Panc1 (cell line): Measurements from ENCODE around the gene SLC18B1. TPM values are rescaled to one million over a fixed set of nuclear protein-coding genes. Genes with fewer than 3 reads are reported as not detected.

Experiments
- ATAC-seq: fragments of 200-7000 bp; cut with Tn5 transposase; 2 replicates; pipeline ENCODE4 v1.9.1; 2020; ENCODE audit warnings: mild to moderate bottlenecking, moderate library complexity
- BruUV-seq: library from RNA; stranded (reverse); fragments of 400-500 nt; replicated peaks from 2 replicates; lab custom pipeline; 2021; lab: Mats Ljungman, UMichigan
- CTCF ChIA-PET: fragments of 300-600 bp; sonication (Branson Sonifier 250); formaldehyde crosslinking; loops from one replicate; lab custom pipeline; 2022; ENCODE audit warnings: antibody characterized with exemption; lab: Charles Lee
- POLR2A ChIA-PET: fragments of 300-600 bp; sonication (Branson Sonifier 250); formaldehyde crosslinking; loops from one replicate; lab custom pipeline; 2022; ENCODE audit warnings: antibody characterized with exemption; lab: Charles Lee
- DNase-seq: peaks from one replicate; pipeline ENCODE4 v3.0.0-alpha.2; 2010; ENCODE audit warnings: low read depth, low spot score
- H3K27ac ChIP-seq: 2 replicates; pipeline ENCODE4 v1.5.1; 2011; ENCODE audit warnings: mild to moderate bottlenecking, low read length, inconsistent platforms
- H3K27me3 ChIP-seq: fragments of 200-500 bp; sonication (Bioruptor generic); 2 replicates; pipeline ENCODE4 v1.6.0; 2014; ENCODE audit warnings: low read length, inconsistent platforms; ENCODE audit not compliant: control insufficient read depth, insufficient read depth
- H3K36me3 ChIP-seq: fragments of 200-500 bp; sonication (Bioruptor generic); 2 replicates; pipeline ENCODE4 v1.5.1; 2014; ENCODE audit warnings: inconsistent platforms, mild to moderate bottlenecking, low read length, moderate library complexity; ENCODE audit not compliant: control insufficient read depth, insufficient read depth
- H3K4me1 ChIP-seq: 2 replicates; pipeline ENCODE4 v1.5.1; 2011; ENCODE audit warnings: inconsistent platforms, mild to moderate bottlenecking, low read length, moderate library complexity; ENCODE audit not compliant: control insufficient read depth, insufficient read depth
- H3K4me3 ChIP-seq, 2 experiments: 2 replicates each; pipeline ENCODE4 v1.5.1; 2011 to 2012; ENCODE audit warnings: low read depth in 2 of 2, low read length in 2 of 2, mild to moderate bottlenecking in 2 of 2, inconsistent platforms in 1 of 2, moderate library complexity in 1 of 2
- H3K9me3 ChIP-seq: fragments of 200-500 bp; sonication (Bioruptor generic); 2 replicates; pipeline ENCODE4 v1.5.1; 2014; ENCODE audit warnings: low read depth, mild to moderate bottlenecking, inconsistent platforms, low read length, moderate library complexity; ENCODE audit not compliant: control insufficient read depth, insufficient read depth
- CTCF ChIP-seq: fragments of 450-650 bp; IDR thresholded peaks from 2 replicates; pipeline ENCODE4 v1.5.1; 2017; ENCODE audit warnings: mild to moderate bottlenecking
- POLR2AphosphoS5 ChIP-seq: IDR thresholded peaks from 2 replicates; pipeline ENCODE4 v1.6.1; 2012; ENCODE audit warnings: mild to moderate bottlenecking, low read depth, low read length, moderate library complexity
- REST ChIP-seq, 2 experiments: IDR thresholded peaks; 2 replicates each; pipeline ENCODE4 v1.6.1; 2011 to 2012; ENCODE audit warnings: low read depth in 2 of 2, control low read depth in 1 of 2, low read length in 1 of 2, mild to moderate bottlenecking in 1 of 2, moderate library complexity in 1 of 2; ENCODE audit not compliant: insufficient read depth in 1 of 2
- SIN3A ChIP-seq: IDR thresholded peaks from 2 replicates; pipeline ENCODE4 v1.6.1; 2012; ENCODE audit warnings: low read depth, mild to moderate bottlenecking, low read length, moderate library complexity, borderline replicate concordance; ENCODE audit not compliant: insufficient read depth
- TCF7L2 ChIP-seq: IDR thresholded peaks from 2 replicates; pipeline ENCODE4 v1.6.1; 2011; ENCODE audit warnings: mild to moderate bottlenecking, low read depth, low read length, inconsistent platforms
- in situ Hi-C: cut with HindIII; loops from 2 replicates; pipeline ENCODE4 v1.10.0; 2016; ENCODE audit warnings: low sequenced_read_pairs, low pct_unique_long_range_greater_than_20kb
- intact Hi-C: fragments of 100-400 bp; cut with micrococcal nuclease; formaldehyde crosslinking; loops from one replicate; pipeline ENCODE4 v1.10.0; 2022; ENCODE audit not compliant: unreplicated experiment
- total RNA-seq: library from RNA; stranded (reverse); gene quantifications from one replicate; pipeline ENCODE4 v1.2.1, GENCODE V29; 2021; ENCODE audit not compliant: unreplicated experiment

Gene SLC18B1
- total RNA-seq, 1 experiment from 2014 or later: 0.67 TPM

- no peaks in the 10 kb centered on the region for H3K27me3 ChIP-seq
- H3K9me3 ChIP-seq: no peaks in the 10 kb centered on the region
- intact Hi-C loops (no loop called here), in situ Hi-C loops (no loop called here)
- ATAC-seq (no peak), DNase-seq (no peak)
- no peak overlapping the region for H3K27ac ChIP-seq
- ChIA-PET POLR2A (no interaction called here), CTCF (no interaction called here)
- H3K4me1 ChIP-seq: no peaks in the 10 kb centered on the region
- TF ChIP-seq SIN3A: no peak
- TF ChIP-seq POLR2AphosphoS5: no peak
- no peak for TF ChIP-seq TCF7L2
- no peak for TF ChIP-seq CTCF
- TF ChIP-seq REST (IDR thresholded peaks at IDR 0.05; ENCODE audit: insufficient read depth in 1 of 2, low read depth in 2 of 2, low read length in 1 of 2): no peak
- no peaks in the 10 kb centered on the region for H3K36me3 ChIP-seq
- BruUV-seq: no TSS peak
- H3K4me3 ChIP-seq: no peak overlapping the region
These were observed 50.0 kb downstream of the SLC18B1 start for GRCh38 chr6:132748446-132748845.

GRCh38 chr6:132746048-132746447 lies 52.4 kb downstream of the SLC18B1 start:
- no TSS peak for BruUV-seq
- intact Hi-C loops: no loop called here

More at GRCh38 chr6:132746048-132746447, 52.4 kb downstream of the SLC18B1 start:
- Histone ChIP-seq H3K9me3 (no peaks in the 10 kb centered on the region), H3K4me3 (no peak overlapping the region), H3K27me3 (no peaks in the 10 kb centered on the region), H3K36me3 (no peaks in the 10 kb centered on the region), H3K4me1 (no peaks in the 10 kb centered on the region), H3K27ac (no peak overlapping the region)
- POLR2A ChIA-PET: no interaction called here
- in situ Hi-C loops: no loop called here
- DNase-seq (no peak), ATAC-seq (no peak)
- TF ChIP-seq REST (IDR thresholded peaks at IDR 0.05; ENCODE audit: insufficient read depth in 1 of 2, low read depth in 2 of 2, low read length in 1 of 2) (no peak), TCF7L2 (no peak), POLR2AphosphoS5 (no peak), CTCF (no peak), SIN3A (no peak)
- CTCF ChIA-PET: no interaction called here
